A549 treated with AZD2906 at 1 μM for 4 hours (cell line): ENCODE measurements around the gene TSTD2. TPM values are rescaled to one million over a fixed set of nuclear protein-coding genes. Genes with fewer than 3 reads are reported as not detected.

Experiments used
- total RNA-seq: library from RNA; stranded (reverse); fragments of 200-300 nt; extraction: Qiagen RNA extraction; gene quantifications from 5 replicates; pipeline ENCODE4 v1.2.3, GENCODE V29; 2022

Gene TSTD2
- 9.1 to 10.5 TPM (median 9.3 TPM) in 5 replicates for total RNA-seq

GRCh38 chr9:97632985-97633858 lies at the start of gene TSTD2, which contains the start of gene NCBP1:
Gene TSTD2, minus strand, starts transcription at chr9:97633368. Its CDS starts 5,806 bp downstream, at chr9:97627562.
Gene NCBP1, plus strand, starts transcription at chr9:97633821. Its CDS starts 61 bp downstream, at chr9:97633882.

Other genes with a start within 250 kb of the TSTD2 start
- 10.9 to 14.2 TPM (median 11.6 TPM) in 5 replicates for gene TDRD7, start 221.3 kb downstream of the TSTD2 start, total RNA-seq
- 1.3 to 2.0 TPM (median 1.6 TPM) in 5 replicates for gene TMOD1, start 131.7 kb downstream of the TSTD2 start, total RNA-seq
- 22.5 to 25.9 TPM (median 25.2 TPM) in 5 replicates for gene NCBP1, start 453 bp upstream of the TSTD2 start, total RNA-seq
- 13.0 to 15.2 TPM (median 13.6 TPM) in 5 replicates for gene XPA, start 64.0 kb upstream of the TSTD2 start, total RNA-seq
- 2.8 to 3.9 TPM (median 3.6 TPM) in 5 replicates for gene FOXE1, start 219.9 kb upstream of the TSTD2 start, total RNA-seq